HEK293T (cell line): ENCODE data around the gene TBC1D8.

Source experiments
- CTCF ChIA-PET: fragments of 350-600 bp; formaldehyde crosslinking; extraction: SDS; loops from one replicate; lab custom pipeline; 2021; ENCODE audit warnings: antibody characterized with exemption, inconsistent platforms; lab: Yijun Ruan, JAX
- POLR2A ChIA-PET: fragments of 350-600 bp; formaldehyde crosslinking; extraction: SDS; loops from one replicate; lab custom pipeline; 2020; ENCODE audit warnings: antibody characterized with exemption, inconsistent platforms; lab: Yijun Ruan, JAX
- DNase-seq: peaks from one replicate; pipeline ENCODE4 v3.0.0; 2012; ENCODE audit warnings: mixed read lengths; ENCODE audit errors: extremely low spot score
- ARNT ChIP-seq: fragments of 450-650 bp; IDR thresholded peaks from 2 replicates; pipeline ENCODE4 v1.6.1; 2017; ENCODE audit warnings: mild to moderate bottlenecking
- BHLHE40 ChIP-seq: fragments of 450-650 bp; IDR thresholded peaks from 2 replicates; pipeline ENCODE4 v1.6.1; 2016; ENCODE audit warnings: mild to moderate bottlenecking, moderate library complexity, borderline replicate concordance
- CTBP1 ChIP-seq: fragments of 450-650 bp; IDR thresholded peaks from 2 replicates; pipeline ENCODE4 v1.6.1; 2016; ENCODE audit warnings: borderline replicate concordance
- ELF4 ChIP-seq: fragments of 450-650 bp; IDR thresholded peaks from 2 replicates; pipeline ENCODE4 v1.6.1; 2017; ENCODE audit warnings: antibody characterized with exemption
- FOXA1 ChIP-seq: fragments of 450-650 bp; IDR thresholded peaks from 2 replicates; pipeline ENCODE4 v1.6.1; 2016; ENCODE audit warnings: mild to moderate bottlenecking
- FOXK2 ChIP-seq: fragments of 450-650 bp; IDR thresholded peaks from 2 replicates; pipeline ENCODE4 v1.6.1; 2016; ENCODE audit warnings: mild to moderate bottlenecking
- FOXM1 ChIP-seq: fragments of 450-650 bp; IDR thresholded peaks from 2 replicates; pipeline ENCODE4 v1.6.1; 2017; ENCODE audit warnings: mild to moderate bottlenecking, borderline replicate concordance
- HDGF ChIP-seq: fragments of 450-650 bp; IDR thresholded peaks from 2 replicates; pipeline ENCODE4 v1.6.1; 2017; ENCODE audit warnings: antibody characterized with exemption, borderline replicate concordance
- L3MBTL2 ChIP-seq: fragments of 450-650 bp; conservative IDR thresholded peaks from 2 replicates; pipeline ENCODE4 v1.6.1; 2016; ENCODE audit warnings: mild to moderate bottlenecking
- LEF1 ChIP-seq: fragments of 450-650 bp; IDR thresholded peaks from 2 replicates; pipeline ENCODE4 v1.6.1; 2017; ENCODE audit warnings: mild to moderate bottlenecking, borderline replicate concordance
- NFRKB ChIP-seq: fragments of 450-650 bp; IDR thresholded peaks from 2 replicates; pipeline ENCODE4 v1.6.1; 2016; ENCODE audit warnings: mild to moderate bottlenecking, moderate library complexity
- SP1 ChIP-seq: fragments of 450-650 bp; IDR thresholded peaks from 2 replicates; pipeline ENCODE4 v1.6.1; 2017
- SUZ12 ChIP-seq: fragments of 450-650 bp; IDR thresholded peaks from 2 replicates; pipeline ENCODE4 v1.6.1; 2016; ENCODE audit warnings: mild to moderate bottlenecking
- TARDBP ChIP-seq: fragments of 450-650 bp; IDR thresholded peaks from 2 replicates; pipeline ENCODE4 v1.6.1; 2016
- ZNF384 ChIP-seq: fragments of 450-650 bp; IDR thresholded peaks from 2 replicates; pipeline ENCODE4 v1.6.1; 2016
- TF ChIP-seq, protein P1 (sequence below): fragments of 450-650 bp; IDR thresholded peaks from 2 replicates; pipeline ENCODE4 v1.6.1; 2016

The TBC1D8 gene

GRCh38 chr2:101125808-101126207, 25.4 kb downstream of the TBC1D8 start:
- DNase-seq, result no peak
- ChIA-PET CTCF (interaction anchor here (0.5 kb wide), 1 partner anchor 171 kb away, joined by 3 read pairs; no protein-coding TSS in a partner anchor), POLR2A (no interaction called here)
- no peak for TF ChIP-seq ELF4
- TF ChIP-seq FOXM1, result no peak
- no peak for TF ChIP-seq HDGF
- TF ChIP-seq TARDBP, result no peak
- TF ChIP-seq ARNT, result no peak
- no peak for TF ChIP-seq SP1
- TF ChIP-seq NFRKB, result no peak
- no peak for TF ChIP-seq L3MBTL2
- no peak for TF ChIP-seq FOXK2
- TF ChIP-seq CTBP1, result no peak
- no peak for TF ChIP-seq ZNF384
- TF ChIP-seq BHLHE40, result no peak
- TF ChIP-seq, protein P1, sequence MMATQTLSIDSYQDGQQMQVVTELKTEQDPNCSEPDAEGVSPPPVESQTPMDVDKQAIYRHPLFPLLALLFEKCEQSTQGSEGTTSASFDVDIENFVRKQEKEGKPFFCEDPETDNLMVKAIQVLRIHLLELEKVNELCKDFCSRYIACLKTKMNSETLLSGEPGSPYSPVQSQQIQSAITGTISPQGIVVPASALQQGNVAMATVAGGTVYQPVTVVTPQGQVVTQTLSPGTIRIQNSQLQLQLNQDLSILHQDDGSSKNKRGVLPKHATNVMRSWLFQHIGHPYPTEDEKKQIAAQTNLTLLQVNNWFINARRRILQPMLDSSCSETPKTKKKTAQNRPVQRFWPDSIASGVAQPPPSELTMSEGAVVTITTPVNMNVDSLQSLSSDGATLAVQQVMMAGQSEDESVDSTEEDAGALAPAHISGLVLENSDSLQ, result no peak
- no peak for TF ChIP-seq LEF1
- no peak for TF ChIP-seq SUZ12

GRCh38 chr2:101125374-101125773, 25.8 kb downstream of the TBC1D8 start:
- POLR2A ChIA-PET, result no interaction called here
- TF ChIP-seq L3MBTL2 (no peak), TARDBP (no peak)
- CTCF ChIA-PET, result interaction anchor here (0.5 to 1.0 kb wide), 2 partner anchors 171 to 707 kb away, joined by 3 read pairs; no protein-coding TSS in a partner anchor
- DNase-seq, result no peak

GRCh38 chr2:101124643-101125366, 26.4 kb downstream of the TBC1D8 start:
- TF ChIP-seq NFRKB (no peak), ARNT (no peak), SUZ12 (no peak), LEF1 (no peak), FOXK2 (no peak)
- no peak for DNase-seq
- ChIA-PET POLR2A (no interaction called here), CTCF (interaction anchor here (1.0 kb wide), 1 partner anchor 707 kb away, joined by 3 read pairs; no protein-coding TSS in a partner anchor)

DNA sequence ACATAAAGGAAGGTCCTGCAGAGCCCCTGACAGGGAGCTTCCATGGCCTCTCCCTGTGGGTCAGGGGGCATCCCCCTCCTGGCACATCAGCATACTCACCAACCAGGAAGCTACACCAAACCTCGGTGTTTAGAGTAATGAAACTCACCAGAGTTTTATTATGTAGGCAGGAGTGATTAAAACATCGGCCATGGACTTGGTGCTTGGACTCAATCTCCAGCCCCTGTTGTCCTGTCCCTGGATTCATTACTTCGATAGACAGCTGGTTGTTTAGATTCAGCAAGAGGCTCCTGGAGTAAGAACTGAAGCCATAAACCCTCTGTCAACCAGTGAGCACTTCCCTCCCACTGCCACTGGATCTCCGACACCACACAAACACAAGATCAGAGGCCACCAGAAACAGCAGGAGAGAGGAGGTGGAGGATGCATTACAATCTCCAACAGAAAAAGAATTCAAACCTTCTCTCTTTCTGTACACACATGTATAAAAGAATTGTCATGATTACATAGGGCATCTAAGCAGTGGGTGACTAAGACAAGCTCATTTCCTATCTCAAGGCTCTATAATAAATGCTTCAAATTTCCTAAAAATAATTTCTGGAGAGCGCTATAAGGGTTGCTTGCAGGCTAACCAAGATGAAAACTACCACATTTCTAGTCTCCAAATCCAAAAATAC, 27.2 kb downstream of the TBC1D8 start:
- CTCF ChIA-PET, result no interaction called here
- POLR2A ChIA-PET, result interaction anchor here (0.6 kb wide), 1 partner anchor 980 kb away, joined by 5 read pairs; no protein-coding TSS in a partner anchor
- no peak for DNase-seq
- TF ChIP-seq BHLHE40 (no peak), ZNF384 (no peak), FOXA1 (no peak), FOXK2 (no peak), ARNT (no peak), ELF4 (no peak), SUZ12 (no peak), FOXM1 (no peak), LEF1 (no peak), HDGF (no peak), CTBP1 (no peak), L3MBTL2 (no peak), TARDBP (no peak), NFRKB (no peak)

DNA sequence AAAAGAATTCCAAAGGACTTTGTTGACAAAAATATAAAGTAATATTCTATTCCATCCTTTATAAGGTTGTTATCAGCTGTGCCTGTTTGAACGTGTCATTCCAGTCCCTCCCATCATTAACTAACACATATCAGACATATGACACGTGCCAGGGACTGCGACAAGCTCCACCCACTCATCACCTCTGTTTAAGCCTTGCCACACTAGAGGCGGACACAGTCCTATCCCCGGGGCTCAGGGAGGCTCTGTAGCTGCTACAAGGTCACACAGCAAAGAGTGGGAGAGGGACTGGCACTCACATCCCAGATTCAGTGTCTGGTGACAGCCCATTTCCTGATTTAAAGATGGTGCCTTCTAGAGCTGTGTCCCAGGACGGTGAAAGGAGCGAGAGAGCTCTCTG, 30.0 kb downstream of the TBC1D8 start:
- no peak for DNase-seq
- POLR2A ChIA-PET, result interaction anchor here (1.0 to 1.8 kb wide), 2 partner anchors 11 to 119 kb away, joined by 4 read pairs; partner anchors contain the start of gene RPL31
- CTCF ChIA-PET, result interaction anchor here (0.6 kb wide), 1 partner anchor 86 kb away, joined by 3 read pairs; no protein-coding TSS in a partner anchor
- TF ChIP-seq NFRKB, result no peak
- TF ChIP-seq FOXA1, result no peak
- TF ChIP-seq CTBP1, result no peak
- no peak for TF ChIP-seq L3MBTL2
- TF ChIP-seq HDGF, result no peak
- TF ChIP-seq SUZ12, result no peak
- TF ChIP-seq LEF1, result no peak
- TF ChIP-seq ARNT, result no peak
- no peak for TF ChIP-seq BHLHE40
- no peak for TF ChIP-seq ELF4
- no peak for TF ChIP-seq SP1

DNA sequence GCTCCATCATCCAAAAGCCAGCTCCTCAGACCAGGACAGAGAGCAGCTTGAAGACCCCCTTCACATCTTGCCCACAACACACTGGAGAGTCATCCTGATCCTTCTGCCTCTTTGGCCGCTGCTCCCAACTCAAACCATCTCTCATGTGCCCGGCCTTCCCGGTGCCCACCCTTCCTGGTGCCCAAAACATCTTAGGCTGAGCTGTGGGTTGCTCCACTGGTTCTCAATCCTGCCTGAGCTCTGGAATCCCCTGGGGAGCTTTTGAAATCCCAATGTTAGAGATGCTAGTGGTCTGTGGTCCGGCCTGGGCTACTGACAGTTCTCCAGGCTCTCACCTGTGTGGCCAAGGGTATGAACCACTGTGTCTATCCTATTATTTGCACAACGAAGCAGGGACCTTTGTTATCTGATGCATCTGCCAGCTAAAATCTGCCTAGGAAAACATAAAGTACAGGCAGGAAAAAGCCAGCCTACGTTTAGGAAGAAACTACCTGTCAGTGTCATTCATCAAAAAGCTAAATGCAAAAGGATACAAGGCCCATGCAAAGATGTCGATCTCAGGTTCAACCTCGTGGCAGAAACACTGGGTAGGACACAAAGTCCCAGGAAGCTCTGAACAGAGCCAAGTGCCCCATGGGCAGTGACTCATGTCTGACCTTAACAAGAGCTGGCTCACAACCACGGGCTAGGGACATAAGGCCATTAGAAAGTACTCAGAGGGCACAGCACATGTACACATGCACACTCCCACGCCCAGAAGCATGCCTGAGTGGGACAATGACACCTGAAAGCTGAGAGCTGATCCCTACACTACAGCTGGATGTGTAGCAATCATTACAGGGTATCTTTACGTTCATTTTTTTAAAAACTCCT, 30.8 kb downstream of the TBC1D8 start:
- ChIA-PET POLR2A (interaction anchor here (0.6 to 1.8 kb wide), 3 partner anchors 10 to 119 kb away, joined by 3 to 4 read pairs (median 4); partner anchors contain the start of gene RPL31), CTCF (interaction anchor here (0.6 kb wide), 1 partner anchor 86 kb away, joined by 3 read pairs; no protein-coding TSS in a partner anchor)
- no peak for TF ChIP-seq FOXK2
- TF ChIP-seq, protein P1, result no peak
- no peak for TF ChIP-seq BHLHE40
- no peak for TF ChIP-seq ZNF384
- no peak for TF ChIP-seq FOXA1
- no peak for TF ChIP-seq TARDBP
- no peak for TF ChIP-seq CTBP1
- TF ChIP-seq HDGF, result no peak
- no peak for TF ChIP-seq ELF4
- TF ChIP-seq L3MBTL2, result no peak
- no peak for TF ChIP-seq ARNT
- no peak for TF ChIP-seq NFRKB
- no peak for TF ChIP-seq LEF1
- TF ChIP-seq FOXM1, result no peak
- TF ChIP-seq SP1, result no peak
- no peak for TF ChIP-seq SUZ12
- no peak for DNase-seq
